CD8-positive, alpha-beta memory T cell (primary cell): ENCODE measurements around the gene SEZ6L. TPM values are rescaled to one million over a fixed set of nuclear protein-coding genes. Genes with fewer than 3 reads are reported as not detected.

ENCODE experiments used
- CTCF ChIA-PET: fragments of 350-600 bp; sonication (Branson Sonifier 250); formaldehyde crosslinking; loops from one replicate; lab custom pipeline; 2021; ENCODE audit warnings: antibody characterized with exemption; lab: Charles Lee
- POLR2A ChIA-PET: fragments of 350-600 bp; sonication (Branson Sonifier 250); formaldehyde crosslinking; loops from one replicate; lab custom pipeline; 2021; ENCODE audit warnings: antibody characterized with exemption; lab: Charles Lee
- DNase-seq, 5 donors: peaks; one replicate each; pipeline versions ENCODE4 v3.0.0 to v3.0.0-alpha.2; 2020 to 2022; ENCODE audit warnings: mixed read lengths in 1 of 5
- H3K27ac ChIP-seq: one replicate; pipeline ENCODE4 v1.7.0; 2013; ENCODE audit warnings: low read depth, mild to moderate bottlenecking, low read length, moderate library complexity
- H3K27me3 ChIP-seq: 2 replicates; pipeline ENCODE4 v1.7.0; 2013; ENCODE audit warnings: low read length, mild to moderate bottlenecking; ENCODE audit not compliant: insufficient read depth, poor library complexity, severe bottlenecking
- H3K36me3 ChIP-seq: 2 replicates; pipeline ENCODE4 v1.7.0; 2013; ENCODE audit warnings: mild to moderate bottlenecking, low read length, moderate library complexity; ENCODE audit not compliant: insufficient read depth
- H3K4me1 ChIP-seq: 2 replicates; pipeline ENCODE4 v1.7.0; 2013; ENCODE audit warnings: mild to moderate bottlenecking, low read length, moderate library complexity; ENCODE audit not compliant: insufficient read depth
- H3K4me3 ChIP-seq: 2 replicates; pipeline ENCODE4 v1.7.0; 2013; ENCODE audit warnings: mild to moderate bottlenecking, low read length
- H3K9me3 ChIP-seq: 2 replicates; pipeline ENCODE4 v1.7.0; 2013; ENCODE audit warnings: mild to moderate bottlenecking, low read length
- H3K27ac Mint-ChIP-seq, 8 donors: one replicate each; pipeline ENCODE4 v1.8.0; 2020 to 2021; ENCODE audit warnings: mixed read lengths in 8 of 8, mild to moderate bottlenecking in 6 of 8, inconsistent platforms in 3 of 8, moderate library complexity in 3 of 8
- H3K27me3 Mint-ChIP-seq, 2 donors: one replicate each; pipeline ENCODE4 v1.8.0; 2020 to 2021; ENCODE audit warnings: mixed read lengths in 2 of 2, mild to moderate bottlenecking in 1 of 2, moderate library complexity in 1 of 2
- H3K36me3 Mint-ChIP-seq, 3 donors: one replicate each; pipeline ENCODE4 v1.8.0; 2020 to 2021; ENCODE audit warnings: mixed read lengths in 3 of 3, inconsistent platforms in 1 of 3, mild to moderate bottlenecking in 1 of 3
- H3K4me1 Mint-ChIP-seq, 3 donors: one replicate each; pipeline ENCODE4 v1.8.0; 2020 to 2021; ENCODE audit warnings: mixed read lengths in 3 of 3, inconsistent platforms in 1 of 3, mild to moderate bottlenecking in 1 of 3
- H3K4me3 Mint-ChIP-seq, 7 donors: one replicate each; pipeline ENCODE4 v1.8.0; 2020 to 2021; ENCODE audit warnings: mixed read lengths in 7 of 7, mild to moderate bottlenecking in 6 of 7, moderate library complexity in 4 of 7, inconsistent platforms in 2 of 7
- H3K9me3 Mint-ChIP-seq, 5 donors: one replicate each; pipeline ENCODE4 v1.8.0; 2020 to 2022; ENCODE audit warnings: mixed read lengths in 5 of 5, mild to moderate bottlenecking in 3 of 5, moderate library complexity in 2 of 5, inconsistent platforms in 1 of 5
- polyA plus RNA-seq: library from polyadenylated mRNA; unstranded; fragments of 300-500 nt; fragmentation: Illumina TruSeq; gene quantifications from one replicate; pipeline ENCODE4 v1.2.3, GENCODE V29; 2021
- total RNA-seq, 2 experiments: library from RNA; stranded (reverse); gene quantifications; one replicate each; pipeline ENCODE4 v1.2.3, GENCODE V29; 2021

SEZ6L gene
- total and polyA plus RNA-seq, 3 experiments from 2014 or later = not detected

DNA sequence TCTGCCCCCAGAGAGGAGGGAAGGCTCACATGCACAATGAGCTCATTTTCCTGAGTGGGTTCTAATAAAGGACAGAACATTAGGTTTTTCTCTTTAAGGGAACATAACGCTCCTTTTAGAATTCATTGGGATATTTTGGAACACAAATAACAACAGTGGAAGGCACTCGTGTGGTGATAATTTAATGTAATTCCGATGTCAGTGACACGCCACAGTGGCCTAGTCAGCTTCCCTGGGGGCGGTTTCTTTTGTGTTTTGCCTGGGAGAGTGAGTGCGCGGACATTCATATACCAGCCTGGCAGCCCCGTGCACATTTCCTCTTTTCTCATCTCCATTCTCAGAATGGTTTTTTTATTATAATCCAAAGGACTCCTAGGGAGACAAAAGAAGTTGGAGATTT lies 41.1 kb downstream of the SEZ6L start:
- DNase-seq = no peak
- H3K4me3 Mint-ChIP-seq = no peak overlapping the region
- Histone ChIP-seq H3K4me3 (no peak overlapping the region), H3K9me3 (no peaks in the 10 kb centered on the region), H3K4me1 (no peaks in the 10 kb centered on the region), H3K27me3 (no peaks in the 10 kb centered on the region), H3K27ac (no peak overlapping the region), H3K36me3 (no peaks in the 10 kb centered on the region)
- peaks cover 14 to 39% of the 10 kb centered on the region in 2 donors for H3K27me3 Mint-ChIP-seq
- ChIA-PET CTCF (no interaction called here), POLR2A (no interaction called here)
- no peaks in the 10 kb centered on the region for H3K4me1 Mint-ChIP-seq
- H3K36me3 Mint-ChIP-seq = no peaks in the 10 kb centered on the region
- H3K9me3 Mint-ChIP-seq = peaks cover 0 to 9% (median 3%) of the 10 kb centered on the region in 5 donors
- no peak overlapping the region for H3K27ac Mint-ChIP-seq

DNA sequence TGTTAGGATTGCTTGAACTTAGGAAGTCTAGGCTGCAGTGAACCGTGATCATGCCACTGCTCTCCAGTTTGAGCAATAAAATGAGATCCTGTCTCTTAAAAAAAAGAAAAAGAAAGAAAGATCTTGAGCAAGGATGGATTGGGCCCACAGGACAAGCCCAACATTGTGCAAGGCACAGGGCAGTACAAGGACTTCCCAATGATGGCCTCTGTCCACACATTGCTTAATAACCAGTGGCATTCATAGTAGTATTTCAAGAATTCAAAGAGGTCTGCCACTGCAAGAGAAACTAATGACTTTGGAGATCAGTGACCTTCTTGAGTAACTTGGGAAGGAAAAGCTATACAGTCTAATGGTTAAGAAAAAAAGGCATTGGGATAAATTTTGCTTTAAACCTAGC lies 44.6 kb downstream of the SEZ6L start:
- Histone ChIP-seq H3K27me3 (no peaks in the 10 kb centered on the region), H3K9me3 (no peaks in the 10 kb centered on the region), H3K4me3 (no peak overlapping the region), H3K4me1 (no peaks in the 10 kb centered on the region), H3K36me3 (no peaks in the 10 kb centered on the region), H3K27ac (no peak overlapping the region)
- CTCF ChIA-PET = no interaction called here
- peaks cover 0 to 9% (median 3%) of the 10 kb centered on the region in 5 donors for H3K9me3 Mint-ChIP-seq
- no peaks in the 10 kb centered on the region for H3K36me3 Mint-ChIP-seq
- H3K4me1 Mint-ChIP-seq = no peaks in the 10 kb centered on the region
- no peak overlapping the region for H3K4me3 Mint-ChIP-seq
- H3K27ac Mint-ChIP-seq = no peak overlapping the region
- POLR2A ChIA-PET = no interaction called here
- no peak for DNase-seq
- peaks cover 18 to 40% of the 10 kb centered on the region in 2 donors for H3K27me3 Mint-ChIP-seq

- no peak overlapping the region for H3K4me3 ChIP-seq
- H3K36me3 Mint-ChIP-seq = no peaks in the 10 kb centered on the region
- H3K9me3 Mint-ChIP-seq = peaks cover 0 to 5% (median 3%) of the 10 kb centered on the region in 5 donors
- H3K27me3 Mint-ChIP-seq = peaks cover 18 to 35% of the 10 kb centered on the region in 2 donors
- H3K36me3 ChIP-seq = no peaks in the 10 kb centered on the region
- no peak overlapping the region for H3K4me3 Mint-ChIP-seq
- H3K4me1 Mint-ChIP-seq = no peaks in the 10 kb centered on the region
- CTCF ChIA-PET = no interaction called here
- no peaks in the 10 kb centered on the region for H3K9me3 ChIP-seq
- no peak overlapping the region for H3K27ac ChIP-seq
- H3K27me3 ChIP-seq = no peaks in the 10 kb centered on the region
- DNase-seq = no peak
- POLR2A ChIA-PET = no interaction called here
- H3K4me1 ChIP-seq = no peaks in the 10 kb centered on the region
- H3K27ac Mint-ChIP-seq = no peak overlapping the region
Measured at GRCh38 chr22:26214466-26214865, 45.2 kb downstream of the SEZ6L start.

GRCh38 chr22:26215736-26216135 lies 46.5 kb downstream of the SEZ6L start:
- H3K4me3 ChIP-seq = no peak overlapping the region
- H3K27ac ChIP-seq = no peak overlapping the region
- ChIA-PET POLR2A (no interaction called here), CTCF (no interaction called here)
- no peak for DNase-seq
- no peaks in the 10 kb centered on the region for H3K27me3 ChIP-seq
- no peaks in the 10 kb centered on the region for H3K36me3 Mint-ChIP-seq
- peaks cover 18 to 35% of the 10 kb centered on the region in 2 donors for H3K27me3 Mint-ChIP-seq
- no peaks in the 10 kb centered on the region for H3K9me3 ChIP-seq
- no peaks in the 10 kb centered on the region for H3K4me1 ChIP-seq
- no peaks in the 10 kb centered on the region for H3K36me3 ChIP-seq
- no peak overlapping the region for H3K27ac Mint-ChIP-seq
- no peak overlapping the region for H3K4me3 Mint-ChIP-seq
- H3K9me3 Mint-ChIP-seq = peaks cover 0 to 2% (median 0%) of the 10 kb centered on the region in 5 donors
- no peaks in the 10 kb centered on the region for H3K4me1 Mint-ChIP-seq

DNA sequence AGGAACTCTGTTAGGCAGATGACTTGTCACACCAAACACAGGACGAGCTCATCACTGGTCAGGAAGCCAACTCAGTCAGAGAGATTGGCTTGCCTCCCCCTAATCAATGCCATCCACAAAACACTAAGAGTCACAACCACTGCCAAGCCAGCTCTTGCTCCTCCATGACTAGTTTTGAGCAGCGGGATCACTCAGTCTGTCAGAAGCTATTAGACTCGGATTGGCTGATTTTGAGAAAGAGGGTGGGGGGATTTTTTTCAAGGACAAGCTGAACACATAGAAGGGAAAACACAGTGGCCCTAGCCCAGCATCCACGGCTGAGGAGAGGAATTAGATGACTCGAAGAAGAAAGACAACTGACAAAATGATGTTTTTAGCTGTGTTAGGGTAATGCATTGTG lies 55.9 kb downstream of the SEZ6L start:
- DNase-seq = no peak
- H3K9me3 Mint-ChIP-seq = peaks cover 0 to 2% (median 0%) of the 10 kb centered on the region in 5 donors
- no peaks in the 10 kb centered on the region for H3K9me3 ChIP-seq
- CTCF ChIA-PET = no interaction called here
- no peak overlapping the region for H3K4me3 ChIP-seq
- no peak overlapping the region for H3K4me3 Mint-ChIP-seq
- no peak overlapping the region for H3K27ac Mint-ChIP-seq
- peaks cover 10 to 13% of the 10 kb centered on the region in 2 donors for H3K27me3 Mint-ChIP-seq
- H3K4me1 Mint-ChIP-seq = no peaks in the 10 kb centered on the region
- H3K27ac ChIP-seq = no peak overlapping the region
- POLR2A ChIA-PET = no interaction called here
- no peaks in the 10 kb centered on the region for H3K4me1 ChIP-seq
- H3K27me3 ChIP-seq = no peaks in the 10 kb centered on the region
- H3K36me3 ChIP-seq = no peaks in the 10 kb centered on the region
- H3K36me3 Mint-ChIP-seq = no peaks in the 10 kb centered on the region

DNA sequence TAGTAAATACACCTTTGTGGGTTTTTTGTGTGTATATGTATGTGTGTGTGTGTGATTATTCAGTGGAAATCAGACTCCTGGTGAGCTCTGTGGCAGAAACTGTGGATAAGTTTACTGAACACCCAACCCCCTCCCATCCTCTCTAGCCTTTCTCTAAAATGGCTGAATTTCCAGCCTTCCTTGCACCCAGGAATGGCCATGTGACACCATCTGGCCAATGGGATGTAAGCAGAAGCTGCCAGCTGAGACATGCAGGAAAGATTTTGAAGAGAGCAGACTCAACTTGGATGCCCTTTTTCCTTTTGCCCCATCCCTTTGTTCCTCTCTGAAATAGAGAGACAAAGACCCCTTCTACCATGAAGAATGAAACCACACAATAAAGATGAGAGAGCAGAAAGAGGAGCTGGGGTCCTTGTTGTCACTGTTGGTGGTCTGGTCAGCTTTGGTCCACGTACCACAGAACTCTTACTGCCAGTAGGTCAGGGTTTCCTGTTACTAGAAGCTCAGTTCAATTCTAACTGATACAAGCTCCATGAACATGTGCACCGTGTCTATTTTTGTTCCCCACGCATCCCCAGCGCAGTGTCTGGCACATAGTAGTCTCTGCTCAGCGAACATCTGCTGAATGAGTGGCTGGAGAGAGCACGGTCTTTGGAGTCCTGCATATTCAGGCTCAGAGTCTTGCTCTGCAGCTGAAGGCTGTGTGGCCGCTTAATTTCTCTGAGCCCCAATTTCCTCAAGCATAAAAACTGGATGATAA lies 57.5 kb downstream of the SEZ6L start:
- POLR2A ChIA-PET = no interaction called here
- CTCF ChIA-PET = no interaction called here
- no peak overlapping the region for H3K27ac ChIP-seq
- Mint-ChIP-seq H3K9me3 (peaks cover 0 to 2% (median 0%) of the 10 kb centered on the region in 5 donors), H3K4me3 (no peak overlapping the region), H3K27me3 (peaks cover 13 to 17% of the 10 kb centered on the region in 2 donors), H3K4me1 (no peaks in the 10 kb centered on the region), H3K36me3 (no peaks in the 10 kb centered on the region), H3K27ac (no peak overlapping the region)
- no peak for DNase-seq
- no peaks in the 10 kb centered on the region for H3K36me3 ChIP-seq
- H3K4me1 ChIP-seq = no peaks in the 10 kb centered on the region
- no peaks in the 10 kb centered on the region for H3K27me3 ChIP-seq
- no peaks in the 10 kb centered on the region for H3K9me3 ChIP-seq
- no peak overlapping the region for H3K4me3 ChIP-seq

DNA sequence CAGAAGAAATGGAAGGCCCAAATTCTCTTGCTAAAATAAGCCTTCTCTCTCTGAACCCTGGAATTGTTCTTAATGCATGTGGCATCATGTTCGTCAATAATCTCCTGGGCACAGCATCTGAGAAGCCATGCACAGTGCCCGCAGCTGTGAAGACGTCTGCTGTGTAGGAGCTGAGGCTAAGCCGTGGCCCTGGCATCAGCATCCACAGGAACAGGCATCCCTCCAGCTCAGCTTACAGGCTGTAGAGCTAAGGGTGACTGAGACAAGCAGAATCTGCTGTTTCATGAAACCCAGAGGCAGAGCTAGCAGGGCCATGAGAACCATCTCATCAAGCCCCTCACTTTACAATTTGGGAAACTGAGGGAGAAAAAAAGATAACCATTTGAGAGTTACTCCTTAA lies 60.6 kb downstream of the SEZ6L start:
- Histone ChIP-seq H3K4me3 (no peak overlapping the region), H3K4me1 (no peaks in the 10 kb centered on the region), H3K27ac (no peak overlapping the region), H3K27me3 (no peaks in the 10 kb centered on the region), H3K36me3 (no peaks in the 10 kb centered on the region), H3K9me3 (no peaks in the 10 kb centered on the region)
- no peaks in the 10 kb centered on the region for H3K36me3 Mint-ChIP-seq
- ChIA-PET POLR2A (no interaction called here), CTCF (interaction anchor here (0.8 kb wide), 1 partner anchor 101 kb away, joined by 3 read pairs; no protein-coding TSS in a partner anchor)
- no peaks in the 10 kb centered on the region for H3K4me1 Mint-ChIP-seq
- peaks cover 0 to 3% (median 0%) of the 10 kb centered on the region in 5 donors for H3K9me3 Mint-ChIP-seq
- no peak overlapping the region for H3K4me3 Mint-ChIP-seq
- peaks cover 12 to 34% of the 10 kb centered on the region in 2 donors for H3K27me3 Mint-ChIP-seq
- H3K27ac Mint-ChIP-seq = no peak overlapping the region
- no peak for DNase-seq

DNA sequence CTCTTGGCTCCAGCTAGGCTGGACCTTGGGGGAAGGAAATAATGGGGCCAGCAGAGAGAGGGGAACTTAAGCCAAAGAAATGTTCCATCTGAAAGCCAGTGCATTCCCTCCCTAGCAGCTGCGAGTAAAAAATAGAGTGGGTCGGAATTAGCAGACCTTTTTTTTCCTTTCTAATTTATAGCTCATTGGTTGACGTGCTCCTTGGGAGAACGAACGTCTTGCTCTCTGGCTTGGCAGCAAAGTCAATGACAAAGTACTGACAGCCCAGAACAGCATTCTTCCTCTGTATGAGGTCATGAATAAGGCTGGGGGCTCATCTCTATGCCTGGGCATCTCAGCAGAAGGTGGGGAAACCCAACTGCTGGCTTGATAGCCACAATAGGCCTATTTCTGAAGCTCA lies 65.0 kb downstream of the SEZ6L start:
- no peaks in the 10 kb centered on the region for H3K36me3 Mint-ChIP-seq
- no peak overlapping the region for H3K27ac Mint-ChIP-seq
- H3K9me3 Mint-ChIP-seq = peaks cover 0 to 3% (median 0%) of the 10 kb centered on the region in 5 donors
- Histone ChIP-seq H3K27ac (no peak overlapping the region), H3K4me1 (no peaks in the 10 kb centered on the region), H3K4me3 (no peak overlapping the region), H3K27me3 (peaks cover 3% of the 10 kb centered on the region), H3K9me3 (no peaks in the 10 kb centered on the region), H3K36me3 (no peaks in the 10 kb centered on the region)
- ChIA-PET CTCF (no interaction called here), POLR2A (no interaction called here)
- H3K4me3 Mint-ChIP-seq = no peak overlapping the region
- no peak for DNase-seq
- peaks cover 12 to 38% of the 10 kb centered on the region in 2 donors for H3K27me3 Mint-ChIP-seq
- no peaks in the 10 kb centered on the region for H3K4me1 Mint-ChIP-seq
